Liver (tissue), 9 donors: ENCODE data around the gene LNX1. TPM values are rescaled to one million over a fixed set of nuclear protein-coding genes. Genes with fewer than 3 reads are reported as not detected.

Source experiments
- DNase-seq: peaks from one replicate; pipeline ENCODE4 v3.0.0-alpha.2; 2017; ENCODE audit warnings: low spot score
- H3K27ac ChIP-seq, 2 donors: one replicate each; pipeline ENCODE4 v1.7.0; 2013; ENCODE audit warnings: inconsistent platforms in 2 of 2, low read length in 2 of 2, control low read depth in 1 of 2, low read depth in 1 of 2, mild to moderate bottlenecking in 1 of 2
- H3K27me3 ChIP-seq, 4 donors: one replicate each; pipeline versions ENCODE4 v1.6.1 to v1.7.0; 2013; ENCODE audit warnings: low read length in 3 of 4, inconsistent platforms in 1 of 4, mild to moderate bottlenecking in 1 of 4, moderate library complexity in 1 of 4; ENCODE audit not compliant: control insufficient read depth in 4 of 4, insufficient read depth in 4 of 4
- H3K36me3 ChIP-seq, 4 donors: one replicate each; pipeline versions ENCODE4 v1.6.1 to v1.7.0; 2013; ENCODE audit warnings: low read length in 3 of 4, mild to moderate bottlenecking in 3 of 4, low read depth in 1 of 4, moderate library complexity in 1 of 4; ENCODE audit not compliant: control insufficient read depth in 4 of 4, insufficient read depth in 3 of 4
- H3K4me1 ChIP-seq, 4 donors: one replicate each; pipeline versions ENCODE4 v1.6.1 to v1.7.0; 2013; ENCODE audit warnings: low read length in 3 of 4, mild to moderate bottlenecking in 3 of 4, moderate library complexity in 1 of 4; ENCODE audit not compliant: control insufficient read depth in 4 of 4, insufficient read depth in 4 of 4
- H3K4me3 ChIP-seq, 3 donors: one replicate each; pipeline versions ENCODE4 v1.6.1 to v1.7.0; 2013; ENCODE audit warnings: low read length in 3 of 3, control low read depth in 1 of 3, low read depth in 1 of 3, mild to moderate bottlenecking in 1 of 3
- H3K9ac ChIP-seq, 2 donors: one replicate each; pipeline ENCODE4 v1.7.0; 2013; ENCODE audit warnings: low read length in 2 of 2, mild to moderate bottlenecking in 2 of 2, moderate library complexity in 2 of 2, control low read depth in 1 of 2, low read depth in 1 of 2
- H3K9me3 ChIP-seq, 4 donors: one replicate each; pipeline versions ENCODE4 v1.6.1 to v1.7.0; 2013; ENCODE audit warnings: low read length in 3 of 4; ENCODE audit not compliant: control insufficient read depth in 4 of 4
- EGR1 ChIP-seq, 2 donors: IDR thresholded peaks; 2 replicates each; pipeline ENCODE4 v1.6.1; 2016 to 2018; ENCODE audit warnings: antibody characterized with exemption in 2 of 2, low read depth in 2 of 2
- FOXA1 ChIP-seq: IDR thresholded peaks from 2 replicates; pipeline ENCODE4 v1.6.1; 2016; ENCODE audit warnings: antibody characterized with exemption
- FOXA2 ChIP-seq: IDR thresholded peaks from 2 replicates; pipeline ENCODE4 v1.6.1; 2016; ENCODE audit warnings: antibody characterized with exemption
- JUND ChIP-seq, 2 donors: IDR thresholded peaks; 2 replicates each; pipeline ENCODE4 v1.6.1; 2016; ENCODE audit warnings: antibody characterized with exemption in 2 of 2
- RXRA ChIP-seq, 2 donors: IDR thresholded peaks; 2 replicates each; pipeline ENCODE4 v1.6.1; 2017 to 2018; ENCODE audit warnings: antibody characterized with exemption in 2 of 2, mild to moderate bottlenecking in 1 of 2
- SP1 ChIP-seq: IDR thresholded peaks from 2 replicates; pipeline ENCODE4 v1.6.1; 2018; ENCODE audit warnings: antibody characterized with exemption, mild to moderate bottlenecking
- YY1 ChIP-seq: IDR thresholded peaks from 2 replicates; pipeline ENCODE4 v1.6.1; 2016; ENCODE audit warnings: antibody characterized with exemption, mild to moderate bottlenecking
- ZBTB33 ChIP-seq: IDR thresholded peaks from 2 replicates; pipeline ENCODE4 v1.6.1; 2016; ENCODE audit warnings: antibody characterized with exemption
- WGBS: extraction: QIAGEN DNeasy Blood & Tissue Kit; methylation state at CpG from one replicate; pipeline ENCODE4 v1.1.7; 2013; 5-methylcytosine and 5-hydroxymethylcytosine counted together
- polyA plus RNA-seq, 2 donors: library from polyadenylated mRNA; stranded (reverse) in 1 of 2; unstranded in 1 of 2; fragments of 200-250 nt in 1 of 2; fragments of >200 nt in 1 of 2; fragmentation: Nextera tagmentation in 1 of 2; extraction: Ambion mirVana in 1 of 2; gene quantifications; one replicate each; pipeline versions ENCODE4 v1.2.1 to v1.2.3, GENCODE V29; 2013 to 2015
- total RNA-seq, 2 donors: library from RNA; depleted of rRNA; stranded (reverse); fragments of >200 nt; gene quantifications; one replicate each; pipeline ENCODE4 v1.2.3, GENCODE V29; 2014
- TF ChIP-seq, protein P1 (sequence below): IDR thresholded peaks from 2 replicates; pipeline ENCODE4 v1.6.1; 2016; ENCODE audit warnings: antibody characterized with exemption
- TF ChIP-seq, protein P2 (sequence below): IDR thresholded peaks from 2 replicates; pipeline ENCODE4 v1.6.1; 2016; ENCODE audit warnings: antibody characterized with exemption, mild to moderate bottlenecking
- TF ChIP-seq, protein P3 (sequence below): fragments of 150-350 bp; IDR thresholded peaks from 2 replicates; pipeline ENCODE4 v1.5.1; 2017; ENCODE audit warnings: improper control_type of control experiment, low read depth, low read length; ENCODE audit not compliant: missing input control
- donor health status: healthy.
- donor health status: healthy.
- donor health status: healthy.
- donor health status: healthy.
- donor health status: healthy.

LNX1 gene
- total and polyA plus RNA-seq, 4 donors, result 1.5 to 3.4 (median 2.3) TPM

- WGBS, result 97% methylated on average over 4 of the region's 4 CpGs
- Histone ChIP-seq H3K4me1 (no peaks in the 10 kb centered on the region), H3K9ac (no peak overlapping the region), H3K9me3 (no peaks in the 10 kb centered on the region), H3K4me3 (no peak overlapping the region), H3K36me3 (peaks cover 0 to 20% (median 11%) of the 10 kb centered on the region in 4 donors), H3K27me3 (no peaks in the 10 kb centered on the region), H3K27ac (no peak overlapping the region)
- no peak for DNase-seq
- TF ChIP-seq EGR1 (IDR thresholded peaks at IDR 0.05; ENCODE audit: low read depth in 2 of 2) (no peak), JUND (IDR thresholded peaks at IDR 0.05) (no peak), YY1 (no peak), RXRA (IDR thresholded peaks at IDR 0.05) (no peak), ZBTB33 (no peak)
- TF ChIP-seq, protein P1, sequence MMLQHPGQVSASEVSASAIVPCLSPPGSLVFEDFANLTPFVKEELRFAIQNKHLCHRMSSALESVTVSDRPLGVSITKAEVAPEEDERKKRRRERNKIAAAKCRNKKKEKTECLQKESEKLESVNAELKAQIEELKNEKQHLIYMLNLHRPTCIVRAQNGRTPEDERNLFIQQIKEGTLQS, result no peak
- TF ChIP-seq, protein P2, sequence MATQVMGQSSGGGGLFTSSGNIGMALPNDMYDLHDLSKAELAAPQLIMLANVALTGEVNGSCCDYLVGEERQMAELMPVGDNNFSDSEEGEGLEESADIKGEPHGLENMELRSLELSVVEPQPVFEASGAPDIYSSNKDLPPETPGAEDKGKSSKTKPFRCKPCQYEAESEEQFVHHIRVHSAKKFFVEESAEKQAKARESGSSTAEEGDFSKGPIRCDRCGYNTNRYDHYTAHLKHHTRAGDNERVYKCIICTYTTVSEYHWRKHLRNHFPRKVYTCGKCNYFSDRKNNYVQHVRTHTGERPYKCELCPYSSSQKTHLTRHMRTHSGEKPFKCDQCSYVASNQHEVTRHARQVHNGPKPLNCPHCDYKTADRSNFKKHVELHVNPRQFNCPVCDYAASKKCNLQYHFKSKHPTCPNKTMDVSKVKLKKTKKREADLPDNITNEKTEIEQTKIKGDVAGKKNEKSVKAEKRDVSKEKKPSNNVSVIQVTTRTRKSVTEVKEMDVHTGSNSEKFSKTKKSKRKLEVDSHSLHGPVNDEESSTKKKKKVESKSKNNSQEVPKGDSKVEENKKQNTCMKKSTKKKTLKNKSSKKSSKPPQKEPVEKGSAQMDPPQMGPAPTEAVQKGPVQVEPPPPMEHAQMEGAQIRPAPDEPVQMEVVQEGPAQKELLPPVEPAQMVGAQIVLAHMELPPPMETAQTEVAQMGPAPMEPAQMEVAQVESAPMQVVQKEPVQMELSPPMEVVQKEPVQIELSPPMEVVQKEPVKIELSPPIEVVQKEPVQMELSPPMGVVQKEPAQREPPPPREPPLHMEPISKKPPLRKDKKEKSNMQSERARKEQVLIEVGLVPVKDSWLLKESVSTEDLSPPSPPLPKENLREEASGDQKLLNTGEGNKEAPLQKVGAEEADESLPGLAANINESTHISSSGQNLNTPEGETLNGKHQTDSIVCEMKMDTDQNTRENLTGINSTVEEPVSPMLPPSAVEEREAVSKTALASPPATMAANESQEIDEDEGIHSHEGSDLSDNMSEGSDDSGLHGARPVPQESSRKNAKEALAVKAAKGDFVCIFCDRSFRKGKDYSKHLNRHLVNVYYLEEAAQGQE, result no peak
- TF ChIP-seq, protein P3, sequence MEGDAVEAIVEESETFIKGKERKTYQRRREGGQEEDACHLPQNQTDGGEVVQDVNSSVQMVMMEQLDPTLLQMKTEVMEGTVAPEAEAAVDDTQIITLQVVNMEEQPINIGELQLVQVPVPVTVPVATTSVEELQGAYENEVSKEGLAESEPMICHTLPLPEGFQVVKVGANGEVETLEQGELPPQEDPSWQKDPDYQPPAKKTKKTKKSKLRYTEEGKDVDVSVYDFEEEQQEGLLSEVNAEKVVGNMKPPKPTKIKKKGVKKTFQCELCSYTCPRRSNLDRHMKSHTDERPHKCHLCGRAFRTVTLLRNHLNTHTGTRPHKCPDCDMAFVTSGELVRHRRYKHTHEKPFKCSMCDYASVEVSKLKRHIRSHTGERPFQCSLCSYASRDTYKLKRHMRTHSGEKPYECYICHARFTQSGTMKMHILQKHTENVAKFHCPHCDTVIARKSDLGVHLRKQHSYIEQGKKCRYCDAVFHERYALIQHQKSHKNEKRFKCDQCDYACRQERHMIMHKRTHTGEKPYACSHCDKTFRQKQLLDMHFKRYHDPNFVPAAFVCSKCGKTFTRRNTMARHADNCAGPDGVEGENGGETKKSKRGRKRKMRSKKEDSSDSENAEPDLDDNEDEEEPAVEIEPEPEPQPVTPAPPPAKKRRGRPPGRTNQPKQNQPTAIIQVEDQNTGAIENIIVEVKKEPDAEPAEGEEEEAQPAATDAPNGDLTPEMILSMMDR, result no peak
These were observed 112.4 kb downstream of the LNX1 start for GRCh38 chr4:53478671-53479456.

- Histone ChIP-seq H3K4me1 (no peaks in the 10 kb centered on the region), H3K9me3 (no peaks in the 10 kb centered on the region), H3K27ac (no peak overlapping the region), H3K9ac (no peak overlapping the region), H3K4me3 (no peak overlapping the region), H3K36me3 (peaks cover 0 to 23% (median 11%) of the 10 kb centered on the region in 4 donors), H3K27me3 (no peaks in the 10 kb centered on the region)
- DNase-seq, result no peak
- no peak for TF ChIP-seq FOXA2
- TF ChIP-seq RXRA (IDR thresholded peaks at IDR 0.05), result no peak
- TF ChIP-seq JUND (IDR thresholded peaks at IDR 0.05), result no peak
- no peak for TF ChIP-seq FOXA1
- no peak for TF ChIP-seq YY1
- TF ChIP-seq SP1, result no peak
- 90% methylated on average over 1 of the region's 1 CpG for WGBS
These were observed 113.7 kb downstream of the LNX1 start for GRCh38 chr4:53477636-53478035.
